IMR-90 (cell line): Measurements from ENCODE around the gene LPAR5. TPM values are rescaled to one million over a fixed set of nuclear protein-coding genes. Genes with fewer than 3 reads are reported as not detected.

Source experiments
- ATAC-seq: fragments of 200-7000 bp; cut with Tn5 transposase; 2 replicates; pipeline ENCODE4 v1.9.1; 2020; ENCODE audit warnings: low read depth, mild to moderate bottlenecking, moderate library complexity
- BruUV-seq: library from RNA; stranded (reverse); fragments of 400-500 nt; replicated peaks from 2 replicates; lab custom pipeline; 2021; lab: Mats Ljungman, UMichigan
- CTCF ChIA-PET: fragments of 300-600 bp; formaldehyde crosslinking; extraction: SDS; loops from one replicate; lab custom pipeline; 2021; ENCODE audit warnings: antibody characterized with exemption; lab: Yijun Ruan, JAX
- POLR2A ChIA-PET: fragments of 300-600 bp; sonication (Branson Sonifier 250); formaldehyde crosslinking; loops from one replicate; lab custom pipeline; 2022; ENCODE audit warnings: antibody characterized with exemption; ENCODE audit not compliant: unreplicated experiment; lab: Charles Lee
- DNase-seq: peaks from one replicate; pipeline ENCODE4 v3.0.0; 2013
- H2AFZ ChIP-seq: replicated peaks from 2 replicates; pipeline ENCODE3; 2013; ENCODE audit warnings: low read length, mild to moderate bottlenecking; ENCODE audit not compliant: poor library complexity
- H2AK5ac ChIP-seq: 2 replicates; pipeline ENCODE4 v1.6.1; 2013; ENCODE audit warnings: low read depth, low read length, inconsistent platforms
- H2AK9ac ChIP-seq: replicated peaks from 2 replicates; pipeline ENCODE3; 2013; ENCODE audit warnings: mild to moderate bottlenecking, low read depth, low read length, moderate library complexity; ENCODE audit not compliant: poor library complexity
- H2BK120ac ChIP-seq: 2 replicates; pipeline ENCODE4 v1.6.1; 2013; ENCODE audit warnings: low read depth, low read length, inconsistent platforms
- H2BK15ac ChIP-seq: 3 replicates; pipeline ENCODE4 v1.6.1; 2013; ENCODE audit warnings: low read depth, low read length, inconsistent platforms
- H2BK20ac ChIP-seq: 2 replicates; pipeline ENCODE4 v1.6.1; 2013; ENCODE audit warnings: low read depth, mild to moderate bottlenecking, inconsistent platforms, low read length, moderate library complexity
- H2BK5ac ChIP-seq: 2 replicates; pipeline ENCODE4 v1.6.1; 2013; ENCODE audit warnings: mild to moderate bottlenecking, low read depth, low read length, inconsistent platforms; ENCODE audit not compliant: poor library complexity, severe bottlenecking
- H3K14ac ChIP-seq: replicated peaks from 2 replicates; pipeline ENCODE4 v1.6.1; 2013; ENCODE audit warnings: low read depth, low read length, inconsistent platforms
- H3K18ac ChIP-seq: 2 replicates; pipeline ENCODE4 v1.6.1; 2013; ENCODE audit warnings: low read depth, low read length, control low read depth
- H3K23ac ChIP-seq: 2 replicates; pipeline ENCODE4 v1.6.1; 2013; ENCODE audit warnings: low read depth, low read length, inconsistent platforms
- H3K27ac ChIP-seq: 2 replicates; pipeline ENCODE4 v1.5.1; 2013; ENCODE audit warnings: mild to moderate bottlenecking, control low read depth, low read length; ENCODE audit not compliant: insufficient read depth
- H3K27me3 ChIP-seq: 2 replicates; pipeline ENCODE4 v1.6.1; 2013; ENCODE audit warnings: low read length; ENCODE audit not compliant: control insufficient read depth, insufficient read depth
- H3K36me3 ChIP-seq: 2 replicates; pipeline ENCODE4 v1.6.1; 2013; ENCODE audit warnings: low read length, mixed read lengths; ENCODE audit not compliant: control insufficient read depth, insufficient read depth
- H3K4ac ChIP-seq: 2 replicates; pipeline ENCODE4 v1.6.1; 2013; ENCODE audit warnings: low read depth, low read length, inconsistent platforms
- H3K4me1 ChIP-seq: 2 replicates; pipeline ENCODE4 v1.6.1; 2013; ENCODE audit warnings: low read length, mixed read lengths; ENCODE audit not compliant: control insufficient read depth, insufficient read depth
- H3K4me2 ChIP-seq: 2 replicates; pipeline ENCODE4 v1.6.1; 2013; ENCODE audit warnings: low read depth, mild to moderate bottlenecking, control low read depth, low read length, moderate library complexity
- H3K4me3 ChIP-seq: 2 replicates; pipeline ENCODE4 v1.5.1; 2013; ENCODE audit warnings: low read depth, mild to moderate bottlenecking, control low read depth, low read length, moderate library complexity; ENCODE audit not compliant: insufficient read depth
- H3K56ac ChIP-seq: 2 replicates; pipeline ENCODE4 v1.6.1; 2013; ENCODE audit warnings: low read length, inconsistent platforms; ENCODE audit not compliant: insufficient read depth; ENCODE audit errors: extremely low read depth
- H3K79me1 ChIP-seq, 2 experiments: 2 replicates each; pipeline ENCODE4 v1.6.1; 2013; ENCODE audit warnings: low read length in 2 of 2, inconsistent platforms in 1 of 2, low read depth in 1 of 2
- H3K9ac ChIP-seq: 2 replicates; pipeline ENCODE4 v1.6.1; 2013; ENCODE audit warnings: low read depth, low read length, control low read depth
- H3K9me1 ChIP-seq: 2 replicates; pipeline ENCODE4 v1.6.1; 2013; ENCODE audit warnings: low read length, inconsistent platforms; ENCODE audit not compliant: insufficient read depth
- H3K9me3 ChIP-seq: 2 replicates; pipeline ENCODE4 v1.6.1; 2013; ENCODE audit warnings: low read length; ENCODE audit not compliant: control insufficient read depth, insufficient read depth
- H4K20me1 ChIP-seq: 2 replicates; pipeline ENCODE4 v1.6.1; 2013; ENCODE audit warnings: low read length, inconsistent platforms; ENCODE audit not compliant: insufficient read depth
- H4K5ac ChIP-seq: 2 replicates; pipeline ENCODE4 v1.6.1; 2013; ENCODE audit warnings: mild to moderate bottlenecking, low read depth, low read length, control low read depth
- H4K8ac ChIP-seq, 2 experiments: 2 replicates each; pipeline ENCODE4 v1.6.1; 2013; ENCODE audit warnings: low read depth in 2 of 2, low read length in 2 of 2, control low read depth in 1 of 2, inconsistent platforms in 1 of 2
- H4K91ac ChIP-seq: 2 replicates; pipeline ENCODE4 v1.6.1; 2013; ENCODE audit warnings: low read depth, low read length, inconsistent platforms; ENCODE audit not compliant: insufficient read depth
- BHLHE40 ChIP-seq: fragments of 150-350 bp; IDR thresholded peaks from 2 replicates; pipeline ENCODE4 v1.6.1; 2016; ENCODE audit warnings: mild to moderate bottlenecking, low read depth, low read length
- CEBPB ChIP-seq: IDR thresholded peaks from 2 replicates; pipeline ENCODE4 v1.6.1; 2012; ENCODE audit warnings: low read depth, low read length, improper control_type of control experiment
- CHD1 ChIP-seq: IDR thresholded peaks from 2 replicates; pipeline ENCODE4 v1.6.1; 2012; ENCODE audit warnings: low read depth, low read length, improper control_type of control experiment
- CTCF ChIP-seq: conservative IDR thresholded peaks from 2 replicates; pipeline ENCODE4 v1.5.1; 2012; ENCODE audit warnings: mild to moderate bottlenecking, low read depth, low read length, improper control_type of control experiment
- ELK1 ChIP-seq: fragments of 150-350 bp; IDR thresholded peaks from 2 replicates; pipeline ENCODE4 v1.6.1; 2016; ENCODE audit warnings: low read depth, mild to moderate bottlenecking, low read length, moderate library complexity, borderline replicate concordance
- MAFK ChIP-seq: IDR thresholded peaks from 2 replicates; pipeline ENCODE4 v1.6.1; 2012; ENCODE audit warnings: low read depth, low read length, improper control_type of control experiment
- MXI1 ChIP-seq: IDR thresholded peaks from 2 replicates; pipeline ENCODE4 v1.6.1; 2012; ENCODE audit warnings: low read depth, mild to moderate bottlenecking, low read length, moderate library complexity, borderline replicate concordance
- NFE2L2 ChIP-seq: fragments of 150-350 bp; IDR thresholded peaks from 2 replicates; pipeline ENCODE4 v1.6.1; 2016; ENCODE audit warnings: low read depth, mild to moderate bottlenecking, low read length
- RAD21 ChIP-seq: IDR thresholded peaks from 2 replicates; pipeline ENCODE4 v1.6.1; 2012; ENCODE audit warnings: low read length, improper control_type of control experiment
- RCOR1 ChIP-seq: IDR thresholded peaks from 2 replicates; pipeline ENCODE4 v1.6.1; 2012; ENCODE audit warnings: mild to moderate bottlenecking, low read length, improper control_type of control experiment; ENCODE audit not compliant: insufficient replicate concordance
- RFX5 ChIP-seq: IDR thresholded peaks from 2 replicates; pipeline ENCODE4 v1.8.0; 2012; ENCODE audit warnings: low read depth, mild to moderate bottlenecking, low read length, moderate library complexity
- SMC3 ChIP-seq: fragments of 150-350 bp; IDR thresholded peaks from 2 replicates; pipeline ENCODE4 v1.6.1; 2016; ENCODE audit warnings: low read depth, mild to moderate bottlenecking, antibody characterized with exemption, low read length, moderate library complexity
- USF2 ChIP-seq: fragments of 150-350 bp; IDR thresholded peaks from 2 replicates; pipeline ENCODE4 v1.6.1; 2017; ENCODE audit warnings: mild to moderate bottlenecking, antibody characterized with exemption, low read length, low read depth
- WGBS, 2 experiments: methylation state at CpG; one replicate each; pipeline versions ENCODE4 v1.1.5 to v1.1.7; 2013; ENCODE audit warnings: missing lambda C conversion rate in 2 of 2; ENCODE audit not compliant: insufficient read length in 1 of 2; ENCODE audit errors: extremely low coverage in 2 of 2; 5-methylcytosine and 5-hydroxymethylcytosine counted together
- dilution Hi-C: fragments of 300-500 bp; cut with HindIII; formaldehyde crosslinking; loops from one replicate; pipeline ENCODE4 v1.14.3; 2018; ENCODE audit warnings: low sequenced_read_pairs; ENCODE audit not compliant: unreplicated experiment
- in situ Hi-C: fragments of 300-500 bp; cut with MboI; formaldehyde crosslinking; loops from 3 replicates; pipeline ENCODE4 v1.14.3; 2019; ENCODE audit warnings: low sequenced_read_pairs, inconsistent platforms, mixed read lengths
- intact Hi-C: fragments of 100-400 bp; cut with micrococcal nuclease; formaldehyde crosslinking; loops from 2 replicates; pipeline ENCODE4 v1.10.0; 2022
- polyA plus RNA-seq, 3 experiments: library from polyadenylated mRNA; depleted of rRNA; stranded (reverse); fragments of >200 nt; gene quantifications; 2 replicates each; pipeline ENCODE4 v1.2.3, GENCODE V29; 2012; ENCODE audit warnings: low replicate concordance in 1 of 3
- total RNA-seq: library from RNA; depleted of rRNA; stranded (reverse); fragments of >200 nt; gene quantifications from 2 replicates; pipeline ENCODE4 v1.2.3, GENCODE V29; 2012

Gene LPAR5
- total and polyA plus RNA-seq, 2 of the 4 experiments (the other 2 are of a cell fraction): not detected

GRCh38 chr12:6605421-6606330, 30.1 kb downstream of the LPAR5 start:
- Histone ChIP-seq H3K18ac (no peak overlapping the region), H4K5ac (no peak overlapping the region), H2AK5ac (peak overlapping the region; percentile 36), H3K9ac (peak overlapping the region; percentile 80), H2BK20ac (no peak overlapping the region), H3K4me1 (peaks cover 11% of the 10 kb centered on the region), H2AK9ac (peak overlapping the region; percentile 63), H3K23ac (peak overlapping the region; percentile 89), H3K4me3 (peak overlapping the region; percentile 90), H3K9me1 (peaks cover 24% of the 10 kb centered on the region), H3K36me3 (peaks cover 28% of the 10 kb centered on the region), H3K27ac (peak overlapping the region; percentile 88), H2AFZ (peak overlapping the region; percentile 73), H4K8ac (no peak overlapping the region; a peak in 1 of 4 replicates), H3K14ac (peak overlapping the region; percentile 91), H2BK15ac (no peak overlapping the region), H3K79me1 (peaks cover 35 to 57% of the 10 kb centered on the region in 2 experiments), H2BK120ac (no peak overlapping the region), H4K91ac (peak overlapping the region; percentile 2; the same call in 1 of the 2 replicates), H3K27me3 (no peaks in the 10 kb centered on the region), H4K20me1 (peaks cover 50% of the 10 kb centered on the region), H3K4me2 (peak overlapping the region; percentile 79), H3K56ac (peak overlapping the region; percentile 62; the same call in 1 of the 2 replicates), H2BK5ac (peak overlapping the region; percentile 7), H3K9me3 (no peaks in the 10 kb centered on the region), H3K4ac (peak overlapping the region; percentile 9)
- intact Hi-C loops: loop anchor here (5.0 kb wide), 1 partner anchor 48 kb away; the partner anchor contains the start of gene IFFO1
- BruUV-seq: no TSS peak
- DNase-seq: peak; percentile 37
- dilution Hi-C loops: no loop called here
- CTCF ChIA-PET: no interaction called here
- in situ Hi-C loops: no loop called here
- POLR2A ChIA-PET: interaction anchor here (1.4 kb wide), 1 partner anchor 9 kb away, joined by 11 read pairs; no protein-coding TSS in a partner anchor
- 0% methylated on average over 4 of the region's 18 CpGs; no CpG with 5 or more reads in 1 of the 2 experiments for WGBS, 2 experiments
- ATAC-seq: peak; percentile 6
- TF ChIP-seq CHD1 (no peak), CEBPB (no peak), SMC3 (no peak), RCOR1 (no peak), USF2 (no peak), MAFK (no peak), RFX5 (no peak), BHLHE40 (no peak), NFE2L2 (no peak), ELK1 (no peak), MXI1 (peak; percentile 64; the same call in 1 of the 2 replicates), RAD21 (no peak), CTCF (peak; percentile 12; the same call in 1 of the 2 replicates)
